Adipocyte (in vitro differentiated cells): ENCODE data around the gene IKZF2.

ENCODE experiments used
- DNase-seq: peaks from one replicate; pipeline ENCODE4 v3.0.0-alpha.2; 2015; ENCODE audit warnings: low read depth
- H3K27me3 ChIP-seq: replicated peaks from 2 replicates; pipeline ENCODE4 v1.7.0; 2013; ENCODE audit warnings: mild to moderate bottlenecking, low read length, moderate library complexity; ENCODE audit not compliant: control insufficient read depth, insufficient read depth
- H3K36me3 ChIP-seq: 2 replicates; pipeline ENCODE4 v1.7.0; 2013; ENCODE audit warnings: low read length, mild to moderate bottlenecking, moderate library complexity; ENCODE audit not compliant: control insufficient read depth, insufficient read depth, severe bottlenecking
- H3K4me1 ChIP-seq: 2 replicates; pipeline ENCODE4 v1.7.0; 2013; ENCODE audit warnings: mild to moderate bottlenecking, low read length, moderate library complexity; ENCODE audit not compliant: control insufficient read depth, insufficient read depth
- H3K4me3 ChIP-seq: 2 replicates; pipeline ENCODE4 v1.7.0; 2013; ENCODE audit warnings: mild to moderate bottlenecking, low read length, moderate library complexity
- H3K9ac ChIP-seq: 2 replicates; pipeline ENCODE4 v1.7.0; 2013; ENCODE audit warnings: mild to moderate bottlenecking, low read length, moderate library complexity
- H3K9me3 ChIP-seq: 2 replicates; pipeline ENCODE4 v1.7.0; 2013; ENCODE audit warnings: mild to moderate bottlenecking, low read length, moderate library complexity; ENCODE audit not compliant: control insufficient read depth

IKZF2 gene

DNA sequence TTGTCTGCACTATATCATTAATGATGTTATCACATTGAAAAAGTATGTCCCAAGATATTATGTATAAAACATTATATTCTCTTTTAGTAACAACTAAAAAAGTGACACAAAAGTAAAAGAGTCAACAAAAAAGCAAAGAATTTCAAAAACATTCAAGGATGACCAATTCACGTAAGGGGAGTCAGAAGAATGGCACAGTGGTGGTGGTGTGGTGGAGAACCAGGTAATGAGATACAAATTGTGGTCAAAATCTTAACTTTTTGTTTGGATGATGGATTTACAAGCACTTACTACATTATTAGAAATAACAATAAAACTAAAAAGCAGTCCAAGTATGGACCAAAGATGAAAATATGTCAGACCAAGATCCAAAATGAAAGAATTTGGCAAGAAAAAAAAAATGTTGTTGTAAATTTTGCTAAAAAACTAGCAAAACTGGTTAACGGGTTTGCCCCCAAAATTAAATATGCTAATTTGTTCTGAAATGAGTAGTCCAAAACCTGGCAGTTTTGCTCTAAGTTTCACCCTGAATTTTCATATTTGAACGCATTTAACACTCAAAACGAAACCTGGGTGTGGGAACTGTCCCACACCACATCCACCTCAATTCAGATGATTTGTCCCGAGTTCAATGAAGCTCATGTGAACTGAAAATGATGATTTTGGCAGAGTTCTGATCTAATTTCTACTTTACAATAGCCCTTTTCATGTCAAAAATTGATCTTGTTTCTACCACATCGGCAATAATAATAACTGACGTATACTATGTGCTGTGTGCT is 135.8 kb downstream of the IKZF2 start:
- Histone ChIP-seq H3K9ac (no peak overlapping the region), H3K36me3 (peaks cover 4% of the 10 kb centered on the region), H3K4me1 (peaks cover 5% of the 10 kb centered on the region), H3K27me3 (no peaks in the 10 kb centered on the region), H3K4me3 (no peak overlapping the region), H3K9me3 (no peaks in the 10 kb centered on the region)
- DNase-seq = no peak

DNA sequence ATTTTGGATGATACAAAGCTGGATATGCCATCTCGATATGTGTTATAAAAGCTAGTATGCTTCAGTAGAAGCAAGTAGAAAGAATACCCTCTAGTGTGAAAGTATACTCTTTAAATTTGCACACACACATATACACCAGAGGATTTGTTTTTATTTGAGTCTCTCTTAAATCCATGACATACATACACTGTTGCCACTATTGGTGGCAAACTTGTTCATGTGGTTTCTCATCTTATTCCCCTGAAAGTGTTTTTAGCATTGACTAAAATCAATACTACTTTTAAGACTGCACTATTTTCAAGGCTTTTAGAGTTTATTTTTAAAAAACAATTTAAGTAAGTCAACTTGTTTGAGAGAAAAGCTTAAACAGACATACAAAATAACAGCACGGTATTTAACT is 137.4 kb downstream of the IKZF2 start:
- DNase-seq = no peak
- H3K27me3 ChIP-seq = no peaks in the 10 kb centered on the region

DNA sequence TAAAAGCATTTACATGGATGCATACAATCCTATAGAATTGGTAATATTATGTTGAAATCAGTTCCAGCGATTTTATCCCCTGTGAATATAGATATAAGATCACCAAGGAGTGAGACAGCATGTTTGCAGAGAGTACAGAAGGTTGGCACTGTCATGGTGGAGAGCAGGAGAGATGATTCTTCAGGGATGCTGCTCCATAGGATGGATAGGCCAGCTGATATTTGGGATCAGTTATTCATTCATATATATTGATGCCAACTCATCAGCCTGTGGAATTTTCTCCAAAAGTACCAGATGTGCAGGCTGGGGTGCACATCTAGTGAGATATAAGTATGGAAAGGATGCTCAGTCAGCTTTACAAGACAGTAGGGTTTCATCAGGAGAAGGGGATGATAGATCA is 139.9 kb downstream of the IKZF2 start:
- Histone ChIP-seq H3K4me3 (no peak overlapping the region), H3K36me3 (peaks cover 20% of the 10 kb centered on the region), H3K4me1 (no peaks in the 10 kb centered on the region), H3K9ac (no peak overlapping the region), H3K27me3 (no peaks in the 10 kb centered on the region), H3K9me3 (no peaks in the 10 kb centered on the region)
- no peak for DNase-seq

More for the DNA sequence above, 137.4 kb downstream of the IKZF2 start:
- Histone ChIP-seq H3K9ac (no peak overlapping the region), H3K9me3 (no peaks in the 10 kb centered on the region), H3K4me3 (no peak overlapping the region), H3K36me3 (peaks cover 7% of the 10 kb centered on the region), H3K4me1 (peaks cover 5% of the 10 kb centered on the region)

GRCh38 chr2:213010106-213010779 is 141.2 kb downstream of the IKZF2 start:
- Histone ChIP-seq H3K9ac (no peak overlapping the region), H3K36me3 (peaks cover 21% of the 10 kb centered on the region), H3K9me3 (no peaks in the 10 kb centered on the region), H3K4me1 (no peaks in the 10 kb centered on the region), H3K4me3 (no peak overlapping the region), H3K27me3 (no peaks in the 10 kb centered on the region)
- DNase-seq = no peak

GRCh38 chr2:213007290-213007838 is 144.0 kb downstream of the IKZF2 start:
- no peak overlapping the region for H3K9ac ChIP-seq
- no peak overlapping the region for H3K4me3 ChIP-seq
- no peaks in the 10 kb centered on the region for H3K4me1 ChIP-seq
- no peak for DNase-seq
- H3K27me3 ChIP-seq = no peaks in the 10 kb centered on the region
- H3K36me3 ChIP-seq = peaks cover 18% of the 10 kb centered on the region
- no peaks in the 10 kb centered on the region for H3K9me3 ChIP-seq

DNA sequence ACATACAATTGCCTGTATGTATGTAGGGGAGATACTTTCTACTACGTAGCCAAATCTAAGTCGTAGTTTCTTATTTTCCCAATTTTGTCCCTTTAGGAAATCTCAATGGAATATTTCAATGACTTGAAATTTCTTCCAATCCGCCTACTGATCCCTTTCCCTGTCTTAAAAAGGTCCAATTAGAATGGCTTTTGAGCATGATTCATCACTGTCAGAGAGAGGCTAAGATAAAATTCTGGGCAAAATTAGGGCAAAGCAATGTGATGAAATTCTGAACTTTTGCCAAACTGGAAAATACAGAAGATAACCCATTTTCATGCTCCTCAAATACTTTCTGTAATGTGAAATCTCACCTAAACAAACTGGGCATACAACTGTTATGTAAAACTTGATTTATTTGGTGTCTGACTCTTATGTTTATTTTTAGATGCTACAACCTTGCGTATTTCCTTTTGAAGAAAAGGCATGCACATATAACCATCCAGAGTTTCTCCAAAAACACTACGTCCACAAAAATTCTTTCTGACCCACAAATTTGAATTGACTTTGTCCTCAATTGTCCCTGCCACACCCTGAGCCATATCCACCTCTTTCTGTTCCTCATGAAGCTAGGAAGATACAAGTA is 147.1 kb downstream of the IKZF2 start:
- Histone ChIP-seq H3K36me3 (peaks cover 14% of the 10 kb centered on the region), H3K4me1 (peaks cover 13% of the 10 kb centered on the region), H3K9me3 (no peaks in the 10 kb centered on the region), H3K27me3 (no peaks in the 10 kb centered on the region), H3K9ac (no peak overlapping the region), H3K4me3 (no peak overlapping the region)
- no peak for DNase-seq

GRCh38 chr2:213002383-213002782 is 149.0 kb downstream of the IKZF2 start:
- DNase-seq = no peak
- Histone ChIP-seq H3K9ac (no peak overlapping the region), H3K36me3 (peaks cover 10% of the 10 kb centered on the region), H3K9me3 (no peaks in the 10 kb centered on the region), H3K4me3 (no peak overlapping the region), H3K27me3 (no peaks in the 10 kb centered on the region), H3K4me1 (peaks cover 23% of the 10 kb centered on the region)

DNA sequence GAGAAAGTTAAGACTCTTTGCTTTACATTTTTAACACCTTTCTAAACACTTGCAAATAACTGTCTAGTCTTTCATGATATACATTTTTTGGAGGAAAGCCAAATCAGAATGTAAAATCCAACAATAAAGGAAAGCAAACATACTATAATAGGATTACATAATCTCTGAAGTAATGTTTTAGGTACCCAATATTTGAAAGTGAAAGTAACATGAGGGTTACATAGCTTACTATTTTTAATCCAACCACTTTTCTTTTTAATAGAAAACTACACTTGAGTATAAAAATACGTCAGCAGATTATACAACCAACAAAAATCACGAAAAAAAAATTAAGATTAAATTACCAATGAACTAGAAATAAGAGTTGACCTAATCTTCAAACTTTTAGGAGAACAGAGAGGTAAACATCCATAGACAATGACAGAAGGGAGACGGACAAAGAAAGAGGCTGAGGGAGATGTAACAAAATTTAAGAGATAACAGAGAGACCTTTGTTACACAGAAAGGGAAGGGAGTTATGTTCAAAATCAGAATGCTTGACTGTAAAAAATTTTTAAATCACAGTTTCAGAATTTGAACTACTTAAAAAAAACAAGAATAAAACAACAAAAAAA is 150.0 kb downstream of the IKZF2 start:
- DNase-seq = no peak
- H3K27me3 ChIP-seq = no peaks in the 10 kb centered on the region

GRCh38 chr2:212998626-212999359 is 152.6 kb downstream of the IKZF2 start:
- H3K36me3 ChIP-seq = no peaks in the 10 kb centered on the region
- H3K4me3 ChIP-seq = no peak overlapping the region
- no peak overlapping the region for H3K9ac ChIP-seq
- no peaks in the 10 kb centered on the region for H3K9me3 ChIP-seq
- DNase-seq = peak; percentile 22
- no peaks in the 10 kb centered on the region for H3K27me3 ChIP-seq
- peaks cover 31% of the 10 kb centered on the region for H3K4me1 ChIP-seq

More for the DNA sequence above, 150.0 kb downstream of the IKZF2 start:
- H3K4me1 ChIP-seq = peaks cover 23% of the 10 kb centered on the region
- H3K4me3 ChIP-seq = peak overlapping the region; percentile 48
- no peaks in the 10 kb centered on the region for H3K9me3 ChIP-seq
- peak overlapping the region; percentile 14 for H3K9ac ChIP-seq
- H3K36me3 ChIP-seq = no peaks in the 10 kb centered on the region

DNA sequence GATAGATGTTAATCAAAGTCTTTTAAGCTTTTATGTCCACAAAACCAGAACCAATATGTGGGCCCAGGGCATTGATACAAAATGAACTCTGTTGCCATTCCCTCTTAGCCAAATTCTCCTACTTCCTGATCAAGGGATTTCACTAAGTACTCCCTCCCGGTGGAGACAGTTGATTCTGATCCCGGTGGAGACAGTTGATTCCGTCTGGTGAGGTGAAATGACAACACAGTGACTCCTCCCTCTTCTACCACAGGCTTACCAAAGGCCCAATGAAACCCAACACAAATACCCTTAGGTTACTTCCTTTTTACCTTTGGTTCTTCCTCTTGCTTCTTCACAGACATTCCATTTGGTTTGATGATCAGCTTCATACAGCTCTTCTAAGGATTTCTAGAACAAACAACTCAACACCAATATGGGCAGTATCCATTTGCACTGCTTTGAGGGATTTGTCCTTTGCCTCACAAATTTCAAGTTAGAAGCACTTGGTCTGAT is 153.8 kb downstream of the IKZF2 start:
- DNase-seq = no peak
- H3K27me3 ChIP-seq = no peaks in the 10 kb centered on the region
- no peaks in the 10 kb centered on the region for H3K36me3 ChIP-seq
- H3K4me3 ChIP-seq = no peak overlapping the region
- no peaks in the 10 kb centered on the region for H3K9me3 ChIP-seq
- no peak overlapping the region for H3K9ac ChIP-seq
- H3K4me1 ChIP-seq = peaks cover 31% of the 10 kb centered on the region
